Endothelial cell of umbilical vein (primary cell): ENCODE data around the gene CUL2. TPM values are rescaled to one million over a fixed set of nuclear protein-coding genes. Genes with fewer than 3 reads are reported as not detected.
"Not testable (repeated sequence)": the region's sequence is repeated elsewhere in the genome, so short reads cannot be mapped to it uniquely, and the experiment has no call there.

ENCODE experiments used
- BruUV-seq: library from RNA; stranded (reverse); fragments of 400-500 nt; replicated peaks from 2 replicates; lab custom pipeline; 2021; lab: Mats Ljungman, UMichigan
- CTCF ChIA-PET: fragments of 300-600, 350-600 bp; sonication (Branson Sonifier 250); formaldehyde crosslinking; loops from one replicate; lab custom pipeline; 2021; ENCODE audit warnings: antibody characterized with exemption, inconsistent platforms; lab: Charles Lee
- POLR2A ChIA-PET: fragments of 300-600, 350-600 bp; sonication (Branson Sonifier 250); formaldehyde crosslinking; loops from one replicate; lab custom pipeline; 2021; ENCODE audit warnings: antibody characterized with exemption, inconsistent platforms; lab: Charles Lee
- DNase-seq: peaks from one replicate; pipeline ENCODE4 v3.0.0-alpha.2; 2011; ENCODE audit warnings: low read depth, low spot score
- FAIRE-seq: peaks from 2 replicates; lab custom pipeline; 2011; peaks lifted over from hg19 to GRCh38; lab: Jason Lieb, UNC
- H2AFZ ChIP-seq: 2 replicates; pipeline ENCODE4 v1.6.0; 2012; ENCODE audit warnings: low read depth, low read length, control low read depth, inconsistent platforms
- H3K27ac ChIP-seq: 2 replicates; pipeline ENCODE4 v1.5.1; 2011; ENCODE audit warnings: low read depth, mild to moderate bottlenecking, control low read depth, low read length, moderate library complexity; ENCODE audit not compliant: insufficient read depth
- H3K27me3 ChIP-seq, 2 experiments: 2 replicates each; pipeline versions ENCODE4 v1.6.0 to v1.6.1; 2011; ENCODE audit warnings: low read length in 2 of 2, mixed read lengths in 1 of 2; ENCODE audit not compliant: control insufficient read depth in 2 of 2, insufficient read depth in 2 of 2
- H3K36me3 ChIP-seq, 2 experiments: 2 replicates in 1 of 2; 3 replicates in 1 of 2; pipeline ENCODE4 v1.5.1; 2011; ENCODE audit warnings: low read length in 2 of 2, mild to moderate bottlenecking in 1 of 2, moderate library complexity in 1 of 2; ENCODE audit not compliant: control insufficient read depth in 2 of 2, insufficient read depth in 2 of 2; ENCODE audit errors: extremely low read depth in 1 of 2
- H3K4me1 ChIP-seq: 3 replicates; pipeline ENCODE4 v1.5.1; 2011; ENCODE audit warnings: mild to moderate bottlenecking, low read length; ENCODE audit not compliant: control insufficient read depth, insufficient read depth; ENCODE audit errors: extremely low read depth
- H3K4me2 ChIP-seq: 2 replicates; pipeline ENCODE4 v1.6.1; 2011; ENCODE audit warnings: low read length, control low read depth, mixed read lengths; ENCODE audit not compliant: insufficient read depth
- H3K4me3 ChIP-seq, 3 experiments: fragments of 200-600 bp in 1 of 3; sonication (generic), shearing (Covaris generic) in 1 of 3; replicated peaks in 1 of 3; 2 replicates each; pipeline ENCODE4 v1.5.1; 2011 to 2016; ENCODE audit warnings: control low read depth in 3 of 3, low read length in 3 of 3, mild to moderate bottlenecking in 2 of 3, inconsistent platforms in 1 of 3, low read depth in 1 of 3, moderate library complexity in 1 of 3; ENCODE audit not compliant: insufficient read depth in 1 of 3
- H3K79me2 ChIP-seq: 2 replicates; pipeline ENCODE4 v1.6.0; 2012; ENCODE audit warnings: low read length, inconsistent platforms; ENCODE audit not compliant: control insufficient read depth, insufficient read depth
- H3K9ac ChIP-seq: replicated peaks from 2 replicates; pipeline ENCODE3; 2011; ENCODE audit warnings: low read length, control low read depth; ENCODE audit not compliant: insufficient read depth; ENCODE audit errors: extremely low read depth
- H3K9me1 ChIP-seq: replicated peaks from 3 replicates; pipeline ENCODE4 v1.6.0; 2011; ENCODE audit warnings: mild to moderate bottlenecking, low read length; ENCODE audit not compliant: control insufficient read depth, insufficient read depth; ENCODE audit errors: extremely low read depth
- H3K9me3 ChIP-seq: replicated peaks from 2 replicates; pipeline ENCODE4 v1.5.1; 2012; ENCODE audit warnings: low read length, inconsistent platforms; ENCODE audit not compliant: control insufficient read depth, insufficient read depth
- H4K20me1 ChIP-seq: replicated peaks from 2 replicates; pipeline ENCODE3; 2011; ENCODE audit warnings: mild to moderate bottlenecking, low read length; ENCODE audit not compliant: control insufficient read depth, insufficient read depth; ENCODE audit errors: extremely low read depth
- EZH2 ChIP-seq: IDR thresholded peaks from 2 replicates; pipeline ENCODE4 v1.6.1; 2012; ENCODE audit warnings: borderline replicate concordance, low read depth, mild to moderate bottlenecking, moderate library complexity, low read length, inconsistent platforms; ENCODE audit not compliant: severe bottlenecking
- FOS ChIP-seq: IDR thresholded peaks from 2 replicates; pipeline ENCODE4 v1.6.1; 2011; ENCODE audit warnings: mild to moderate bottlenecking, low read length, moderate library complexity, borderline replicate concordance; ENCODE audit not compliant: insufficient read depth
- GATA2 ChIP-seq: IDR thresholded peaks from 2 replicates; pipeline ENCODE4 v1.7.0; 2011; ENCODE audit warnings: low read depth, mild to moderate bottlenecking, moderate library complexity, mixed read lengths, low read length; ENCODE audit not compliant: insufficient read length, insufficient read depth
- JUN ChIP-seq: IDR thresholded peaks from 2 replicates; pipeline ENCODE4 v1.6.1; 2011; ENCODE audit warnings: borderline replicate concordance, low read depth; ENCODE audit not compliant: insufficient read length, insufficient read depth
- MYC ChIP-seq: IDR thresholded peaks from one replicate; pipeline ENCODE4 v1.6.1; 2011; ENCODE audit warnings: mild to moderate bottlenecking, low read depth, low read length
- POLR2A ChIP-seq: IDR thresholded peaks from 2 replicates; pipeline ENCODE4 v1.6.1; 2012; ENCODE audit warnings: low read depth, mild to moderate bottlenecking, control low read depth, low read length
- POLR2AphosphoS5 ChIP-seq: IDR thresholded peaks from 2 replicates; pipeline ENCODE4 v1.6.1; 2012; ENCODE audit warnings: low read depth, mild to moderate bottlenecking, control low read depth, low read length, moderate library complexity; ENCODE audit not compliant: insufficient read depth
- dilution Hi-C: fragments of 300-500 bp; cut with MboI; formaldehyde crosslinking; loops from one replicate; pipeline ENCODE4 v1.15.0; 2019; ENCODE audit warnings: low sequenced_read_pairs; ENCODE audit not compliant: extremely low pct_ligation_motif_present
- intact Hi-C: fragments of 100-400 bp; cut with micrococcal nuclease; formaldehyde crosslinking; loops from one replicate; pipeline ENCODE4 v1.10.0; 2022
- polyA plus RNA-seq, 4 experiments: library from polyadenylated mRNA; depleted of rRNA in 3 of 4; stranded (reverse) in 3 of 4; unstranded in 1 of 4; fragments of >200 nt; gene quantifications; 2 replicates each; pipeline versions ENCODE4 v1.2.1 to v1.2.3, GENCODE V29; 2011 to 2012; ENCODE audit warnings: missing spikeins in 1 of 4
- total RNA-seq: library from RNA; stranded (reverse); gene quantifications from 2 replicates; pipeline ENCODE4 v1.2.3, GENCODE V29; 2021
- TF ChIP-seq, protein P1 (sequence below), 2 donors: IDR thresholded peaks; 1 replicate in 1 of 2; 2 replicates in 1 of 2; pipeline ENCODE4 v1.5.1; 2011; ENCODE audit warnings: low read length in 2 of 2, mild to moderate bottlenecking in 2 of 2, moderate library complexity in 2 of 2, control low read depth in 1 of 2, inconsistent platforms in 1 of 2, low read depth in 1 of 2; ENCODE audit not compliant: insufficient read depth in 1 of 2; ENCODE audit errors: extremely low read depth in 1 of 2
- TF ChIP-seq, protein P2 (sequence below): IDR thresholded peaks from 2 replicates; pipeline ENCODE4 v1.6.1; 2011; ENCODE audit not compliant: insufficient read depth, insufficient read length

Gene CUL2
- total and polyA plus RNA-seq, 2 donors (not counting 3 experiments of a cell fraction or from before 2014, with no cell fraction given) = 11.6 to 45.3 TPM

DNA sequence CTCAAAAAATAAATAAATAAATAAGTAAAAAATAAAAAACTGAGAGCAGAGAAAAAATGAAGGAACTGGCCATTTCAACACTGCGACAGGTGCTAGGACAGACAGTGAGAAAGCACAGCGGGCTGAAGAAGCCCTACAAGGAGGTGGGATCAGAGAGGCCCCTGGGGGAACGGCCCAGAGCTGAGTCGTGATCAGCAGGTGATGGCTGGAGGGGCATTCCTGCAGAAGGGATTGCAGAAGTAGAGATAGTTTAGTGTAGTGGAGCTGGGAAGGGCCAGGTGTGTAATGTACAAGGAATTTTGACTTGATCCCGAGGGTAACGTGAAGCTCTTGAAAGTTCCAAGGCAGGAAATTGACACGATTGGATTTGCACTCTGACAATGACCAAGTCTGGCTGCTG is 112.1 kb downstream of the CUL2 start:
- TF ChIP-seq GATA2 = no peak
- TF ChIP-seq, protein P1, sequence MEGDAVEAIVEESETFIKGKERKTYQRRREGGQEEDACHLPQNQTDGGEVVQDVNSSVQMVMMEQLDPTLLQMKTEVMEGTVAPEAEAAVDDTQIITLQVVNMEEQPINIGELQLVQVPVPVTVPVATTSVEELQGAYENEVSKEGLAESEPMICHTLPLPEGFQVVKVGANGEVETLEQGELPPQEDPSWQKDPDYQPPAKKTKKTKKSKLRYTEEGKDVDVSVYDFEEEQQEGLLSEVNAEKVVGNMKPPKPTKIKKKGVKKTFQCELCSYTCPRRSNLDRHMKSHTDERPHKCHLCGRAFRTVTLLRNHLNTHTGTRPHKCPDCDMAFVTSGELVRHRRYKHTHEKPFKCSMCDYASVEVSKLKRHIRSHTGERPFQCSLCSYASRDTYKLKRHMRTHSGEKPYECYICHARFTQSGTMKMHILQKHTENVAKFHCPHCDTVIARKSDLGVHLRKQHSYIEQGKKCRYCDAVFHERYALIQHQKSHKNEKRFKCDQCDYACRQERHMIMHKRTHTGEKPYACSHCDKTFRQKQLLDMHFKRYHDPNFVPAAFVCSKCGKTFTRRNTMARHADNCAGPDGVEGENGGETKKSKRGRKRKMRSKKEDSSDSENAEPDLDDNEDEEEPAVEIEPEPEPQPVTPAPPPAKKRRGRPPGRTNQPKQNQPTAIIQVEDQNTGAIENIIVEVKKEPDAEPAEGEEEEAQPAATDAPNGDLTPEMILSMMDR (IDR thresholded peaks at IDR 0.05; ENCODE audit: extremely low read depth in 1 of 2, insufficient read depth in 1 of 2, low read depth in 1 of 2, low read length in 2 of 2) = no peak
- no peak for TF ChIP-seq MYC
- TF ChIP-seq POLR2A = no peak
- TF ChIP-seq, protein P2, sequence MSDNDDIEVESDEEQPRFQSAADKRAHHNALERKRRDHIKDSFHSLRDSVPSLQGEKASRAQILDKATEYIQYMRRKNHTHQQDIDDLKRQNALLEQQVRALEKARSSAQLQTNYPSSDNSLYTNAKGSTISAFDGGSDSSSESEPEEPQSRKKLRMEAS = no peak
- no peak for TF ChIP-seq JUN
- TF ChIP-seq FOS = no peak
- no peak for TF ChIP-seq POLR2AphosphoS5
- TF ChIP-seq EZH2 = no peak
- POLR2A ChIA-PET = no interaction called here
- Histone ChIP-seq H3K4me1 (no peaks in the 10 kb centered on the region), H3K9me1 (no peaks in the 10 kb centered on the region), H3K4me2 (no peak overlapping the region), H3K79me2 (no peaks in the 10 kb centered on the region), H3K36me3 (no peaks in the 10 kb centered on the region), H3K9ac (no peak overlapping the region), H3K9me3 (no peaks in the 10 kb centered on the region), H4K20me1 (no peaks in the 10 kb centered on the region), H3K27ac (no peak overlapping the region), H3K4me3 (no peak overlapping the region), H2AFZ (no peak overlapping the region), H3K27me3 (no peaks in the 10 kb centered on the region)
- FAIRE-seq (no peak), DNase-seq (no peak)
- CTCF ChIA-PET = interaction anchor here (1.0 to 1.4 kb wide), 2 partner anchors 17 to 39 kb away, joined by 4 read pairs; no protein-coding TSS in a partner anchor
- dilution Hi-C loops (no loop called here), intact Hi-C loops (no loop called here)
- BruUV-seq = no TSS peak

DNA sequence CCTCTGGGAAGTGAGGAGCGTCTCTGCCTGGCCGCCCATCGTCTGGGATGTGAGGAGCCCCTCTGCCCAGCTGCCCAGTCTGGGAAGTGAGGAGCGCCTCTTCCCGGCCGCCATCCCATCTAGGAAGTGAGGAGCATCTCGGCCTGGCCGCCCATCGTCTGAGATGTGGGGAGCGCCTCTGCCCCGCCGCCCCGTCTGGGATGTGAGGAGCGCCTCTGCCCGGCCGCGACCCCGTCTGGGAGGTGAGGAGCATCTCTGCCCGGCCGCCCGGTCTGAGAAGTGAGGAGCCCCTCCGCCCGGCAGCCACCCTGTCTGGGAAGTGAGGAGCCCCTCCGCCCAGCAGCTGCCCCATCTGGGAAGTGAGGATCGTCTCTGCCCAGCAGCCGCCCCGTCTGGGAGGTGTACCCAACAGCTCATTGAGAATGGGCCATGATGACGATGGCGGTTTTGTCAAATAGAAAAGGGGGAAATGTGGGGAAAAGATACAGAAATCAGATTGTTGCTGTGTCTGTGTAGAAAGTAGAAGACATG is 113.7 kb downstream of the CUL2 start:
- intact Hi-C loops, DNase-seq, H3K79me2 ChIP-seq, H3K9me3 ChIP-seq, H2AFZ ChIP-seq, H3K27me3 ChIP-seq, H3K4me1 ChIP-seq, H3K9ac ChIP-seq, H4K20me1 ChIP-seq, FAIRE-seq, BruUV-seq, H3K4me3 ChIP-seq, H3K4me2 ChIP-seq, H3K9me1 ChIP-seq, POLR2A ChIA-PET, dilution Hi-C loops, CTCF ChIA-PET, H3K36me3 ChIP-seq, H3K27ac ChIP-seq: not testable (repeated sequence)
